IMR-90 (cell line): ENCODE data around the gene PARD3.

ENCODE experiments used
- BHLHE40 ChIP-seq: fragments of 150-350 bp; IDR thresholded peaks from 2 replicates; pipeline ENCODE4 v1.6.1; 2016; ENCODE audit warnings: mild to moderate bottlenecking, low read depth, low read length
- ELK1 ChIP-seq: fragments of 150-350 bp; IDR thresholded peaks from 2 replicates; pipeline ENCODE4 v1.6.1; 2016; ENCODE audit warnings: low read depth, mild to moderate bottlenecking, low read length, moderate library complexity, borderline replicate concordance
- MAZ ChIP-seq: IDR thresholded peaks from 2 replicates; pipeline ENCODE4 v1.6.1; 2012; ENCODE audit warnings: low read depth, mild to moderate bottlenecking, low read length, improper control_type of control experiment, moderate library complexity, borderline replicate concordance
- POLR2A ChIP-seq: IDR thresholded peaks from 2 replicates; pipeline ENCODE4 v1.6.1; 2012; ENCODE audit warnings: mild to moderate bottlenecking, low read depth, low read length
- RFX5 ChIP-seq: IDR thresholded peaks from 2 replicates; pipeline ENCODE4 v1.8.0; 2012; ENCODE audit warnings: low read depth, mild to moderate bottlenecking, low read length, moderate library complexity
- SMC3 ChIP-seq: fragments of 150-350 bp; IDR thresholded peaks from 2 replicates; pipeline ENCODE4 v1.6.1; 2016; ENCODE audit warnings: low read depth, mild to moderate bottlenecking, antibody characterized with exemption, low read length, moderate library complexity
- TF ChIP-seq, protein P1 (sequence below): conservative IDR thresholded peaks from 2 replicates; pipeline ENCODE4 v1.5.1; 2012; ENCODE audit warnings: mild to moderate bottlenecking, low read depth, low read length, improper control_type of control experiment
- TF ChIP-seq, protein P2 (sequence below): fragments of 150-350 bp; IDR thresholded peaks from 2 replicates; pipeline ENCODE4 v1.6.1; 2017; ENCODE audit warnings: mild to moderate bottlenecking, antibody characterized with exemption, low read length, low read depth

GRCh38 chr10:34580214-34580613 is 234.9 kb downstream of the PARD3 start:
- TF ChIP-seq, protein P1, sequence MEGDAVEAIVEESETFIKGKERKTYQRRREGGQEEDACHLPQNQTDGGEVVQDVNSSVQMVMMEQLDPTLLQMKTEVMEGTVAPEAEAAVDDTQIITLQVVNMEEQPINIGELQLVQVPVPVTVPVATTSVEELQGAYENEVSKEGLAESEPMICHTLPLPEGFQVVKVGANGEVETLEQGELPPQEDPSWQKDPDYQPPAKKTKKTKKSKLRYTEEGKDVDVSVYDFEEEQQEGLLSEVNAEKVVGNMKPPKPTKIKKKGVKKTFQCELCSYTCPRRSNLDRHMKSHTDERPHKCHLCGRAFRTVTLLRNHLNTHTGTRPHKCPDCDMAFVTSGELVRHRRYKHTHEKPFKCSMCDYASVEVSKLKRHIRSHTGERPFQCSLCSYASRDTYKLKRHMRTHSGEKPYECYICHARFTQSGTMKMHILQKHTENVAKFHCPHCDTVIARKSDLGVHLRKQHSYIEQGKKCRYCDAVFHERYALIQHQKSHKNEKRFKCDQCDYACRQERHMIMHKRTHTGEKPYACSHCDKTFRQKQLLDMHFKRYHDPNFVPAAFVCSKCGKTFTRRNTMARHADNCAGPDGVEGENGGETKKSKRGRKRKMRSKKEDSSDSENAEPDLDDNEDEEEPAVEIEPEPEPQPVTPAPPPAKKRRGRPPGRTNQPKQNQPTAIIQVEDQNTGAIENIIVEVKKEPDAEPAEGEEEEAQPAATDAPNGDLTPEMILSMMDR, result no peak
- no peak for TF ChIP-seq MAZ
- no peak for TF ChIP-seq ELK1
- TF ChIP-seq, protein P2, sequence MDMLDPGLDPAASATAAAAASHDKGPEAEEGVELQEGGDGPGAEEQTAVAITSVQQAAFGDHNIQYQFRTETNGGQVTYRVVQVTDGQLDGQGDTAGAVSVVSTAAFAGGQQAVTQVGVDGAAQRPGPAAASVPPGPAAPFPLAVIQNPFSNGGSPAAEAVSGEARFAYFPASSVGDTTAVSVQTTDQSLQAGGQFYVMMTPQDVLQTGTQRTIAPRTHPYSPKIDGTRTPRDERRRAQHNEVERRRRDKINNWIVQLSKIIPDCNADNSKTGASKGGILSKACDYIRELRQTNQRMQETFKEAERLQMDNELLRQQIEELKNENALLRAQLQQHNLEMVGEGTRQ, result no peak
- no peak for TF ChIP-seq POLR2A
- TF ChIP-seq RFX5, result no peak
- no peak for TF ChIP-seq SMC3
- TF ChIP-seq BHLHE40, result no peak
